Endothelial cell of umbilical vein (primary cell): ENCODE results near the gene EGR4. TPM values are rescaled to one million over a fixed set of nuclear protein-coding genes. Genes with fewer than 3 reads are reported as not detected.

Experiments
- BruUV-seq: library from RNA; stranded (reverse); fragments of 400-500 nt; replicated peaks from 2 replicates; lab custom pipeline; 2021; lab: Mats Ljungman, UMichigan
- CTCF ChIA-PET: fragments of 300-600, 350-600 bp; sonication (Branson Sonifier 250); formaldehyde crosslinking; loops from one replicate; lab custom pipeline; 2021; ENCODE audit warnings: antibody characterized with exemption, inconsistent platforms; lab: Charles Lee
- POLR2A ChIA-PET: fragments of 300-600, 350-600 bp; sonication (Branson Sonifier 250); formaldehyde crosslinking; loops from one replicate; lab custom pipeline; 2021; ENCODE audit warnings: antibody characterized with exemption, inconsistent platforms; lab: Charles Lee
- DNase-seq: peaks from one replicate; pipeline ENCODE4 v3.0.0-alpha.2; 2011; ENCODE audit warnings: low read depth, low spot score
- FAIRE-seq: peaks from 2 replicates; lab custom pipeline; 2011; peaks lifted over from hg19 to GRCh38; lab: Jason Lieb, UNC
- H2AFZ ChIP-seq: 2 replicates; pipeline ENCODE4 v1.6.0; 2012; ENCODE audit warnings: low read depth, low read length, control low read depth, inconsistent platforms
- H3K27ac ChIP-seq: 2 replicates; pipeline ENCODE4 v1.5.1; 2011; ENCODE audit warnings: low read depth, mild to moderate bottlenecking, control low read depth, low read length, moderate library complexity; ENCODE audit not compliant: insufficient read depth
- H3K27me3 ChIP-seq, 2 experiments: 2 replicates each; pipeline versions ENCODE4 v1.6.0 to v1.6.1; 2011; ENCODE audit warnings: low read length in 2 of 2, mixed read lengths in 1 of 2; ENCODE audit not compliant: control insufficient read depth in 2 of 2, insufficient read depth in 2 of 2
- H3K36me3 ChIP-seq, 2 experiments: 2 replicates in 1 of 2; 3 replicates in 1 of 2; pipeline ENCODE4 v1.5.1; 2011; ENCODE audit warnings: low read length in 2 of 2, mild to moderate bottlenecking in 1 of 2, moderate library complexity in 1 of 2; ENCODE audit not compliant: control insufficient read depth in 2 of 2, insufficient read depth in 2 of 2; ENCODE audit errors: extremely low read depth in 1 of 2
- H3K4me1 ChIP-seq: 3 replicates; pipeline ENCODE4 v1.5.1; 2011; ENCODE audit warnings: mild to moderate bottlenecking, low read length; ENCODE audit not compliant: control insufficient read depth, insufficient read depth; ENCODE audit errors: extremely low read depth
- H3K4me2 ChIP-seq: 2 replicates; pipeline ENCODE4 v1.6.1; 2011; ENCODE audit warnings: low read length, control low read depth, mixed read lengths; ENCODE audit not compliant: insufficient read depth
- H3K4me3 ChIP-seq, 3 experiments: fragments of 200-600 bp in 1 of 3; sonication (generic), shearing (Covaris generic) in 1 of 3; replicated peaks in 1 of 3; 2 replicates each; pipeline ENCODE4 v1.5.1; 2011 to 2016; ENCODE audit warnings: control low read depth in 3 of 3, low read length in 3 of 3, mild to moderate bottlenecking in 2 of 3, inconsistent platforms in 1 of 3, low read depth in 1 of 3, moderate library complexity in 1 of 3; ENCODE audit not compliant: insufficient read depth in 1 of 3
- H3K79me2 ChIP-seq: 2 replicates; pipeline ENCODE4 v1.6.0; 2012; ENCODE audit warnings: low read length, inconsistent platforms; ENCODE audit not compliant: control insufficient read depth, insufficient read depth
- H3K9ac ChIP-seq: replicated peaks from 2 replicates; pipeline ENCODE3; 2011; ENCODE audit warnings: low read length, control low read depth; ENCODE audit not compliant: insufficient read depth; ENCODE audit errors: extremely low read depth
- H3K9me1 ChIP-seq: replicated peaks from 3 replicates; pipeline ENCODE4 v1.6.0; 2011; ENCODE audit warnings: mild to moderate bottlenecking, low read length; ENCODE audit not compliant: control insufficient read depth, insufficient read depth; ENCODE audit errors: extremely low read depth
- H3K9me3 ChIP-seq: replicated peaks from 2 replicates; pipeline ENCODE4 v1.5.1; 2012; ENCODE audit warnings: low read length, inconsistent platforms; ENCODE audit not compliant: control insufficient read depth, insufficient read depth
- H4K20me1 ChIP-seq: replicated peaks from 2 replicates; pipeline ENCODE3; 2011; ENCODE audit warnings: mild to moderate bottlenecking, low read length; ENCODE audit not compliant: control insufficient read depth, insufficient read depth; ENCODE audit errors: extremely low read depth
- CTCF ChIP-seq, 2 donors: IDR thresholded peaks; 1 replicate in 1 of 2; 2 replicates in 1 of 2; pipeline ENCODE4 v1.5.1; 2011; ENCODE audit warnings: low read length in 2 of 2, mild to moderate bottlenecking in 2 of 2, moderate library complexity in 2 of 2, control low read depth in 1 of 2, inconsistent platforms in 1 of 2, low read depth in 1 of 2; ENCODE audit not compliant: insufficient read depth in 1 of 2; ENCODE audit errors: extremely low read depth in 1 of 2
- EZH2 ChIP-seq: IDR thresholded peaks from 2 replicates; pipeline ENCODE4 v1.6.1; 2012; ENCODE audit warnings: borderline replicate concordance, low read depth, mild to moderate bottlenecking, moderate library complexity, low read length, inconsistent platforms; ENCODE audit not compliant: severe bottlenecking
- FOS ChIP-seq: IDR thresholded peaks from 2 replicates; pipeline ENCODE4 v1.6.1; 2011; ENCODE audit warnings: mild to moderate bottlenecking, low read length, moderate library complexity, borderline replicate concordance; ENCODE audit not compliant: insufficient read depth
- GATA2 ChIP-seq: IDR thresholded peaks from 2 replicates; pipeline ENCODE4 v1.7.0; 2011; ENCODE audit warnings: low read depth, mild to moderate bottlenecking, moderate library complexity, mixed read lengths, low read length; ENCODE audit not compliant: insufficient read length, insufficient read depth
- JUN ChIP-seq: IDR thresholded peaks from 2 replicates; pipeline ENCODE4 v1.6.1; 2011; ENCODE audit warnings: borderline replicate concordance, low read depth; ENCODE audit not compliant: insufficient read length, insufficient read depth
- MAX ChIP-seq: IDR thresholded peaks from 2 replicates; pipeline ENCODE4 v1.6.1; 2011; ENCODE audit not compliant: insufficient read depth, insufficient read length
- MYC ChIP-seq: IDR thresholded peaks from one replicate; pipeline ENCODE4 v1.6.1; 2011; ENCODE audit warnings: mild to moderate bottlenecking, low read depth, low read length
- POLR2AphosphoS5 ChIP-seq: IDR thresholded peaks from 2 replicates; pipeline ENCODE4 v1.6.1; 2012; ENCODE audit warnings: low read depth, mild to moderate bottlenecking, control low read depth, low read length, moderate library complexity; ENCODE audit not compliant: insufficient read depth
- dilution Hi-C: fragments of 300-500 bp; cut with MboI; formaldehyde crosslinking; loops from one replicate; pipeline ENCODE4 v1.15.0; 2019; ENCODE audit warnings: low sequenced_read_pairs; ENCODE audit not compliant: extremely low pct_ligation_motif_present
- intact Hi-C: fragments of 100-400 bp; cut with micrococcal nuclease; formaldehyde crosslinking; loops from one replicate; pipeline ENCODE4 v1.10.0; 2022
- polyA plus RNA-seq, 4 experiments: library from polyadenylated mRNA; depleted of rRNA in 3 of 4; stranded (reverse) in 3 of 4; unstranded in 1 of 4; fragments of >200 nt; gene quantifications; 2 replicates each; pipeline versions ENCODE4 v1.2.1 to v1.2.3, GENCODE V29; 2011 to 2012; ENCODE audit warnings: missing spikeins in 1 of 4
- total RNA-seq: library from RNA; stranded (reverse); gene quantifications from 2 replicates; pipeline ENCODE4 v1.2.3, GENCODE V29; 2021

Gene EGR4
- total and polyA plus RNA-seq, 2 donors (not counting 3 experiments of a cell fraction or from before 2014, with no cell fraction given), result not detected

DNA sequence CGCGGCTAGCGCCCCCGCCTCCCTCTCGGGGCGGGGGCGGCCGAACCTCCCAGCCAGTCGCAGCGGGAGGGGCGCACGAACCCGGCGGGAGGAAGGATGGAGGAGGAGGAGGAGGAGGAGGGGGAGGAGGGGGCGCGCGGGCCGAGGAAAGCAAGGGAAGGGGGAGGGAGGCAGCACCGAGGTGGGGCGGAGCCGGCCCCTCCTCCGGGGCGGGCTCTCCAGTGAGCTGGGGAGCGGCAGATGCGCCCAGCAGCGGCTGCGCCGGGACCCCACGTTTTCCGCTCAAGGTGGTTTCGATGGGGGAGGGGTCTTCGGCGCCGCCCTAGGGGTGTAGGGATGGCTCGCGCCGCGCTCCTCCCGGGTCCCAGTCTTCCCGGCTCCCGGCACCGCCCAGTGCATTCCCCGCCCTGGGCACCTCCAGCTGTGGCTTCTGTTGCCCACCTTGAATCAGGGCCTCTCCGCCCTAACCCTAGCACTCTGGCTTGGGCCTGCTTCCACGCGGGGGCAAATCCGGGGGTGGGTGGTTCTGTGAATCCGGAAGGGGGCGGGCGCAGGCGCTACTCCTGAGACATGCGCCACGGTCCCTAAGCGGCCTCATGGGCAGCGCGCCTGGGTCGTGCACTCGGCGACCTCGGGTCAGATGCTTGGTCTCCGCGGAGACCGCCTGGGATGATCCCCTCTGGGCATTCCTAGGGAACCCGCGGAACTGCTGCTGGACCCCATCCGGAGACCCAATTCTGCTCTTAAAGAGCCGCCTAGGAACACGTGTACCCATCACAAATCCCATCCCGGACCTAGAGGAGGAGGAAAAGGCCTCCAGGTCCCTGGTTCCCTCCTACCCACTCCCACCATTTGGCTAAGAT, 8.8 kb downstream of the EGR4 start, which contains the start of gene FBXO41:
FBXO41 (minus strand) TSS at position 183 of the 863 bp plus-strand sequence. CDS start 14,848 bp downstream, outside the sequence.
- H2AFZ ChIP-seq, result peak within 1 kb of the TSS; percentile 65
- no peaks in the 10 kb centered on the region for H3K79me2 ChIP-seq
- FAIRE-seq (no peak), DNase-seq (no peak)
- intact Hi-C loops, result no loop called here
- H3K9ac ChIP-seq, result no peak within 1 kb of the TSS
- peak within 1 kb of the TSS; percentile 22 to 41 (median 37) for H3K4me3 ChIP-seq
- BruUV-seq, result no TSS peak
- H3K27me3 ChIP-seq, result peaks cover 25 to 48% of the 10 kb centered on the region in 2 experiments
- peak within 1 kb of the TSS; percentile 65 for H3K4me2 ChIP-seq
- no peak for TF ChIP-seq MYC
- no peak for TF ChIP-seq JUN
- TF ChIP-seq POLR2AphosphoS5, result no peak
- TF ChIP-seq FOS, result no peak
- TF ChIP-seq MAX, result no peak
- no peak for TF ChIP-seq GATA2
- TF ChIP-seq CTCF (IDR thresholded peaks at IDR 0.05; ENCODE audit: extremely low read depth in 1 of 2, insufficient read depth in 1 of 2, low read depth in 1 of 2, low read length in 2 of 2), result no peak
- peak; percentile 37 for TF ChIP-seq EZH2
- no peaks in the 10 kb centered on the region for H3K36me3 ChIP-seq
- dilution Hi-C loops, result no loop called here
- no peaks in the 10 kb centered on the region for H3K9me3 ChIP-seq
- ChIA-PET CTCF (no interaction called here), POLR2A (no interaction called here)
- no peaks in the 10 kb centered on the region for H4K20me1 ChIP-seq
- peaks cover 4% of the 10 kb centered on the region for H3K4me1 ChIP-seq
- no peaks in the 10 kb centered on the region for H3K9me1 ChIP-seq
- H3K27ac ChIP-seq, result no peak within 1 kb of the TSS
